HepG2 (cell line): ENCODE measurements around the gene HHATL. TPM values are rescaled to one million over a fixed set of nuclear protein-coding genes. Genes with fewer than 3 reads are reported as not detected.

Source experiments
- HMGXB3 ChIP-seq: sonication (generic); formaldehyde crosslinking; IDR thresholded peaks from 2 replicates; pipeline ENCODE4 v1.4.0; 2020; ENCODE audit warnings: missing genetic modification reagents, borderline replicate concordance
- NFE2L2 ChIP-seq: fragments of 150-350 bp; IDR thresholded peaks from 2 replicates; pipeline ENCODE4 v1.6.1; 2014; ENCODE audit warnings: low read length
- RAD21 ChIP-seq: fragments of 450-650 bp; formaldehyde crosslinking; IDR thresholded peaks from 2 replicates; pipeline ENCODE4 v1.5.0; 2020; ENCODE audit warnings: mild to moderate bottlenecking
- SMC3 ChIP-seq: IDR thresholded peaks from 2 replicates; pipeline ENCODE4 v1.6.1; 2011; ENCODE audit warnings: low read length, improper control_type of control experiment
- TAF1 ChIP-seq: sonication (generic); formaldehyde crosslinking; IDR thresholded peaks from 2 replicates; pipeline ENCODE4 v1.4.0; 2020; ENCODE audit warnings: missing genetic modification reagents
- TOPORS ChIP-seq: sonication (generic); formaldehyde crosslinking; IDR thresholded peaks from 2 replicates; pipeline ENCODE4 v1.8.0; 2023; ENCODE audit warnings: mild to moderate bottlenecking, missing genetic modification reagents
- ZBTB33 ChIP-seq: sonication (generic); formaldehyde crosslinking; IDR thresholded peaks from 2 replicates; pipeline ENCODE4 v1.4.0; 2020; ENCODE audit warnings: missing genetic modification reagents
- ZC3H13 ChIP-seq: sonication (generic); formaldehyde crosslinking; IDR thresholded peaks from 2 replicates; pipeline ENCODE4 v1.8.1; 2023; ENCODE audit warnings: mild to moderate bottlenecking, missing genetic modification reagents, moderate library complexity
- ZKSCAN8 ChIP-seq: IDR thresholded peaks from 2 replicates; pipeline ENCODE4 v1.6.1; 2016; ENCODE audit warnings: borderline replicate concordance, missing genetic modification reagents, missing compliant biosample characterization
- ZNF263 ChIP-seq: sonication (generic); formaldehyde crosslinking; IDR thresholded peaks from 2 replicates; pipeline ENCODE4 v1.4.0; 2020; ENCODE audit warnings: missing genetic modification reagents
- ZNF556 ChIP-seq: sonication (generic); formaldehyde crosslinking; IDR thresholded peaks from 2 replicates; pipeline ENCODE4 v1.4.0; 2020; ENCODE audit warnings: mild to moderate bottlenecking, missing genetic modification reagents, borderline replicate concordance
- ZNF570 ChIP-seq: sonication (generic); formaldehyde crosslinking; IDR thresholded peaks from 2 replicates; pipeline ENCODE4 v1.4.0; 2020; ENCODE audit warnings: mild to moderate bottlenecking, missing genetic modification reagents, borderline replicate concordance
- polyA plus RNA-seq, 8 experiments: library from polyadenylated mRNA; depleted of rRNA in 3 of 8; stranded (reverse) in 7 of 8; unstranded in 1 of 8; fragments of >200 nt; fragmentation: Illumina TruSeq in 4 of 8; extraction: Trizol in 4 of 8; gene quantifications; 2 replicates each; pipeline versions ENCODE4 v1.2.1 to v1.2.3, GENCODE V29; 2011 to 2016; ENCODE audit warnings: low read depth in 4 of 8, missing spikeins in 1 of 8, mixed read lengths in 1 of 8; ENCODE audit not compliant: insufficient read depth in 1 of 8
- total RNA-seq, 5 experiments: library from RNA; depleted of rRNA; stranded (reverse); fragments of >200 nt; fragmentation: Illumina TruSeq; extraction: Trizol; gene quantifications; 2 replicates each; pipeline ENCODE4 v1.2.3, GENCODE V29; 2016; ENCODE audit warnings: low read depth in 1 of 5
- TF ChIP-seq, protein P1 (sequence below): sonication (generic); formaldehyde crosslinking; IDR thresholded peaks from 2 replicates; pipeline ENCODE4 v1.4.0; 2020; ENCODE audit warnings: mild to moderate bottlenecking, missing genetic modification reagents
- TF ChIP-seq, protein P2 (sequence below): sonication (generic); formaldehyde crosslinking; IDR thresholded peaks from 2 replicates; pipeline ENCODE4 v1.4.0; 2020; ENCODE audit warnings: missing genetic modification reagents, borderline replicate concordance
- TF ChIP-seq, protein P3 (sequence below): sonication (generic); formaldehyde crosslinking; IDR thresholded peaks from 2 replicates; pipeline ENCODE4 v1.5.0; 2020; ENCODE audit warnings: mild to moderate bottlenecking, missing genetic modification reagents, moderate library complexity

The HHATL gene
- total and polyA plus RNA-seq, 2 of the 13 experiments (the other 11 are each of a cell fraction or from before 2014, with no cell fraction given), result 0.26 TPM; not detected in 1

GRCh38 chr3:42660898-42661297 lies 41.7 kb downstream of the HHATL start (continued):
- TF ChIP-seq, protein P1, sequence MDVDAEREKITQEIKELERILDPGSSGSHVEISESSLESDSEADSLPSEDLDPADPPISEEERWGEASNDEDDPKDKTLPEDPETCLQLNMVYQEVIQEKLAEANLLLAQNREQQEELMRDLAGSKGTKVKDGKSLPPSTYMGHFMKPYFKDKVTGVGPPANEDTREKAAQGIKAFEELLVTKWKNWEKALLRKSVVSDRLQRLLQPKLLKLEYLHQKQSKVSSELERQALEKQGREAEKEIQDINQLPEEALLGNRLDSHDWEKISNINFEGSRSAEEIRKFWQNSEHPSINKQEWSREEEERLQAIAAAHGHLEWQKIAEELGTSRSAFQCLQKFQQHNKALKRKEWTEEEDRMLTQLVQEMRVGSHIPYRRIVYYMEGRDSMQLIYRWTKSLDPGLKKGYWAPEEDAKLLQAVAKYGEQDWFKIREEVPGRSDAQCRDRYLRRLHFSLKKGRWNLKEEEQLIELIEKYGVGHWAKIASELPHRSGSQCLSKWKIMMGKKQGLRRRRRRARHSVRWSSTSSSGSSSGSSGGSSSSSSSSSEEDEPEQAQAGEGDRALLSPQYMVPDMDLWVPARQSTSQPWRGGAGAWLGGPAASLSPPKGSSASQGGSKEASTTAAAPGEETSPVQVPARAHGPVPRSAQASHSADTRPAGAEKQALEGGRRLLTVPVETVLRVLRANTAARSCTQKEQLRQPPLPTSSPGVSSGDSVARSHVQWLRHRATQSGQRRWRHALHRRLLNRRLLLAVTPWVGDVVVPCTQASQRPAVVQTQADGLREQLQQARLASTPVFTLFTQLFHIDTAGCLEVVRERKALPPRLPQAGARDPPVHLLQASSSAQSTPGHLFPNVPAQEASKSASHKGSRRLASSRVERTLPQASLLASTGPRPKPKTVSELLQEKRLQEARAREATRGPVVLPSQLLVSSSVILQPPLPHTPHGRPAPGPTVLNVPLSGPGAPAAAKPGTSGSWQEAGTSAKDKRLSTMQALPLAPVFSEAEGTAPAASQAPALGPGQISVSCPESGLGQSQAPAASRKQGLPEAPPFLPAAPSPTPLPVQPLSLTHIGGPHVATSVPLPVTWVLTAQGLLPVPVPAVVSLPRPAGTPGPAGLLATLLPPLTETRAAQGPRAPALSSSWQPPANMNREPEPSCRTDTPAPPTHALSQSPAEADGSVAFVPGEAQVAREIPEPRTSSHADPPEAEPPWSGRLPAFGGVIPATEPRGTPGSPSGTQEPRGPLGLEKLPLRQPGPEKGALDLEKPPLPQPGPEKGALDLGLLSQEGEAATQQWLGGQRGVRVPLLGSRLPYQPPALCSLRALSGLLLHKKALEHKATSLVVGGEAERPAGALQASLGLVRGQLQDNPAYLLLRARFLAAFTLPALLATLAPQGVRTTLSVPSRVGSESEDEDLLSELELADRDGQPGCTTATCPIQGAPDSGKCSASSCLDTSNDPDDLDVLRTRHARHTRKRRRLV (CRISPR knock-in tag), result no peak
- TF ChIP-seq ZNF263 (CRISPR knock-in tag) (peak; percentile 42; the same call in 1 of the 2 replicates), ZNF570 (CRISPR knock-in tag) (no peak), TAF1 (CRISPR knock-in tag) (no peak), ZBTB33 (peak; percentile 93), ZNF556 (CRISPR knock-in tag) (no peak), ZKSCAN8 (no peak), HMGXB3 (no peak), TOPORS (no peak), ZC3H13 (CRISPR knock-in tag) (peak; percentile 19; the same call in 1 of the 2 replicates), NFE2L2 (no peak), SMC3 (peak; percentile 49), RAD21 (CRISPR knock-in tag) (peak; percentile 39; the same call in 1 of the 2 replicates)
- TF ChIP-seq, protein P2, sequence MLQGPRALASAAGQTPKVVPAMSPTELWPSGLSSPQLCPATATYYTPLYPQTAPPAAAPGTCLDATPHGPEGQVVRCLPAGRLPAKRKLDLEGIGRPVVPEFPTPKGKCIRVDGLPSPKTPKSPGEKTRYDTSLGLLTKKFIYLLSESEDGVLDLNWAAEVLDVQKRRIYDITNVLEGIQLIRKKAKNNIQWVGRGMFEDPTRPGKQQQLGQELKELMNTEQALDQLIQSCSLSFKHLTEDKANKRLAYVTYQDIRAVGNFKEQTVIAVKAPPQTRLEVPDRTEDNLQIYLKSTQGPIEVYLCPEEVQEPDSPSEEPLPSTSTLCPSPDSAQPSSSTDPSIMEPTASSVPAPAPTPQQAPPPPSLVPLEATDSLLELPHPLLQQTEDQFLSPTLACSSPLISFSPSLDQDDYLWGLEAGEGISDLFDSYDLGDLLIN, result no peak
- TF ChIP-seq, protein P3, sequence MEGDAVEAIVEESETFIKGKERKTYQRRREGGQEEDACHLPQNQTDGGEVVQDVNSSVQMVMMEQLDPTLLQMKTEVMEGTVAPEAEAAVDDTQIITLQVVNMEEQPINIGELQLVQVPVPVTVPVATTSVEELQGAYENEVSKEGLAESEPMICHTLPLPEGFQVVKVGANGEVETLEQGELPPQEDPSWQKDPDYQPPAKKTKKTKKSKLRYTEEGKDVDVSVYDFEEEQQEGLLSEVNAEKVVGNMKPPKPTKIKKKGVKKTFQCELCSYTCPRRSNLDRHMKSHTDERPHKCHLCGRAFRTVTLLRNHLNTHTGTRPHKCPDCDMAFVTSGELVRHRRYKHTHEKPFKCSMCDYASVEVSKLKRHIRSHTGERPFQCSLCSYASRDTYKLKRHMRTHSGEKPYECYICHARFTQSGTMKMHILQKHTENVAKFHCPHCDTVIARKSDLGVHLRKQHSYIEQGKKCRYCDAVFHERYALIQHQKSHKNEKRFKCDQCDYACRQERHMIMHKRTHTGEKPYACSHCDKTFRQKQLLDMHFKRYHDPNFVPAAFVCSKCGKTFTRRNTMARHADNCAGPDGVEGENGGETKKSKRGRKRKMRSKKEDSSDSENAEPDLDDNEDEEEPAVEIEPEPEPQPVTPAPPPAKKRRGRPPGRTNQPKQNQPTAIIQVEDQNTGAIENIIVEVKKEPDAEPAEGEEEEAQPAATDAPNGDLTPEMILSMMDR (CRISPR knock-in tag), result peak; percentile 60
